ENCODE data around the gene BASP1. TPM values are rescaled to one million over a fixed set of nuclear protein-coding genes. Genes with fewer than 3 reads are reported as not detected.
"Not testable (repeated sequence)": the region's sequence is repeated elsewhere in the genome, so short reads cannot be mapped to it uniquely, and the experiment has no call there.

BASP1 gene
- total RNA-seq, 2 experiments from 2014 or later: 0.70 to 0.93 TPM

DNA sequence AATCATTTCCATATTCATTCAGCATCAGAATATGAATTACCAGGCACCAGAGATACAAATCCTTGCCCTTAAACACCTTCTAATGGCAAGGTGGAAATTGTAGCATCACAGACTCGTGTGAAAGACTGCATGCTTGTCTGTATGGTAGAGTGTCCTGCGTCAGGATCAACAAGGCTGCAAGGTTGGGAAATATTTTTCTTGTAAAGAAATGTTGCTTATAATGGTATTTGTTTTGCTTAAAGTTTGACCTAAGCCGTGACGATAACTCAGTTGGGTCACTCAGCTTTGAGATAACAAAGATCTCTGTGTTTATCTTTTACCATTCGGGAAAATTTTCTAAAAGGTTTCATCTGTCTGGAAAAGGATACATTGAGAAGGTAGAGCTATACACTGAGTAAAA is 87.6 kb downstream of the BASP1 start:
- Histone ChIP-seq H3K27ac (ENCODE audit: low read depth in 1 of 2, low read length in 2 of 2) (no peak overlapping the region), H3K4me3 (ENCODE audit: low read length) (no peak overlapping the region), H3K36me3 (ENCODE audit: insufficient read depth, low read length) (no peaks in the 10 kb centered on the region), H3K27me3 (ENCODE audit: control insufficient read depth in 1 of 2, insufficient read depth in 2 of 2, low read length in 2 of 2) (no peaks in the 10 kb centered on the region), H3K4me1 (ENCODE audit: insufficient read depth, low read length) (no peaks in the 10 kb centered on the region), H3K9me3 (ENCODE audit: control insufficient read depth in 1 of 2, insufficient read depth in 1 of 2, low read length in 2 of 2) (peaks cover 0 to 7% of the 10 kb centered on the region in 2 experiments)
- Mint-ChIP-seq H3K4me1 (ENCODE audit: low read depth) (no peaks in the 10 kb centered on the region), H3K27me3 (no peaks in the 10 kb centered on the region), H3K36me3 (ENCODE audit: low read depth) (no peaks in the 10 kb centered on the region), H3K4me3 (no peak overlapping the region), H3K27ac (no peak overlapping the region), H3K9me3 (peaks cover 3% of the 10 kb centered on the region)
- intact Hi-C loops (cut with DNase I, micrococcal nuclease): no loop called here
- CTCF ChIA-PET: no interaction called here
- no peak for ATAC-seq (ENCODE audit: poor library complexity)
- DNase-seq: no peak
- POLR2A ChIA-PET: no interaction called here
- TF ChIP-seq, protein P1, sequence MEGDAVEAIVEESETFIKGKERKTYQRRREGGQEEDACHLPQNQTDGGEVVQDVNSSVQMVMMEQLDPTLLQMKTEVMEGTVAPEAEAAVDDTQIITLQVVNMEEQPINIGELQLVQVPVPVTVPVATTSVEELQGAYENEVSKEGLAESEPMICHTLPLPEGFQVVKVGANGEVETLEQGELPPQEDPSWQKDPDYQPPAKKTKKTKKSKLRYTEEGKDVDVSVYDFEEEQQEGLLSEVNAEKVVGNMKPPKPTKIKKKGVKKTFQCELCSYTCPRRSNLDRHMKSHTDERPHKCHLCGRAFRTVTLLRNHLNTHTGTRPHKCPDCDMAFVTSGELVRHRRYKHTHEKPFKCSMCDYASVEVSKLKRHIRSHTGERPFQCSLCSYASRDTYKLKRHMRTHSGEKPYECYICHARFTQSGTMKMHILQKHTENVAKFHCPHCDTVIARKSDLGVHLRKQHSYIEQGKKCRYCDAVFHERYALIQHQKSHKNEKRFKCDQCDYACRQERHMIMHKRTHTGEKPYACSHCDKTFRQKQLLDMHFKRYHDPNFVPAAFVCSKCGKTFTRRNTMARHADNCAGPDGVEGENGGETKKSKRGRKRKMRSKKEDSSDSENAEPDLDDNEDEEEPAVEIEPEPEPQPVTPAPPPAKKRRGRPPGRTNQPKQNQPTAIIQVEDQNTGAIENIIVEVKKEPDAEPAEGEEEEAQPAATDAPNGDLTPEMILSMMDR (IDR thresholded peaks at IDR 0.05): no peak

- H3K27me3 Mint-ChIP-seq: no peaks in the 10 kb centered on the region
- H3K27ac ChIP-seq (ENCODE audit: low read depth in 1 of 2, low read length in 2 of 2): no peak overlapping the region
- no peak for DNase-seq
- no peak overlapping the region for H3K4me3 ChIP-seq (ENCODE audit: low read length)
- ChIA-PET POLR2A (no interaction called here), CTCF (no interaction called here)
- no peaks in the 10 kb centered on the region for H3K36me3 ChIP-seq (ENCODE audit: insufficient read depth, low read length)
- H3K4me1 ChIP-seq (ENCODE audit: insufficient read depth, low read length): no peaks in the 10 kb centered on the region
- H3K27me3 ChIP-seq (ENCODE audit: control insufficient read depth in 1 of 2, insufficient read depth in 2 of 2, low read length in 2 of 2): no peaks in the 10 kb centered on the region
- intact Hi-C loops (cut with DNase I, micrococcal nuclease): no loop called here
- ATAC-seq (ENCODE audit: poor library complexity): no peak
- no peak overlapping the region for H3K4me3 Mint-ChIP-seq
- TF ChIP-seq, protein P1 (IDR thresholded peaks at IDR 0.05): no peak
- H3K9me3 Mint-ChIP-seq: peaks cover 3% of the 10 kb centered on the region
- H3K36me3 Mint-ChIP-seq (ENCODE audit: low read depth): no peaks in the 10 kb centered on the region
- no peaks in the 10 kb centered on the region for H3K4me1 Mint-ChIP-seq (ENCODE audit: low read depth)
- H3K27ac Mint-ChIP-seq: no peak overlapping the region
- peaks cover 0 to 7% of the 10 kb centered on the region in 2 experiments for H3K9me3 ChIP-seq (ENCODE audit: control insufficient read depth in 1 of 2, insufficient read depth in 1 of 2, low read length in 2 of 2)
Observed at GRCh38 chr5:17305964-17306725, 88.7 kb downstream of the BASP1 start.

DNA sequence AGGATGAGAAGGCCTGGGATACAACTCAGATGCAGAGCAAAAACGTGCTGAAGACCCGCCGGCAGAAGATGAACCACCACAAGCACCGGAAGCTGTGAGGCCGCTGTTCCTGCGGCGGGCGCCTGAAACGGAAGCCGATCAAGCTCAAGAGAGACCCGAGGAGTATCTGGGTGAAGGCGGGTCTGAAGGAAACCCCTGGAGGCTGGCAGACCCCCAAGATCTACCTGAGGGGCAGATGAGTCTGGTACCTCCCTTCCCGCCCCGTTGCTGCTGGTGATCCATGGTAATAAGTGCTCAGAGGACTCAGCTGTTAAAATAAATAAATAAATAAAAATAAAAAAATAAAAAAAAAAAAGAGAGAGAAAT is 89.3 kb downstream of the BASP1 start:
- no peak overlapping the region for H3K27ac ChIP-seq (ENCODE audit: low read depth in 1 of 2, low read length in 2 of 2)
- no peak overlapping the region for H3K4me3 Mint-ChIP-seq
- peaks cover 3% of the 10 kb centered on the region for H3K9me3 Mint-ChIP-seq
- no peaks in the 10 kb centered on the region for H3K27me3 Mint-ChIP-seq
- H3K4me1 ChIP-seq (ENCODE audit: insufficient read depth, low read length): no peaks in the 10 kb centered on the region
- DNase-seq: no peak
- no peak overlapping the region for H3K27ac Mint-ChIP-seq
- no peaks in the 10 kb centered on the region for H3K4me1 Mint-ChIP-seq (ENCODE audit: low read depth)
- intact Hi-C loops (cut with DNase I, micrococcal nuclease): no loop called here
- ATAC-seq (ENCODE audit: poor library complexity): no peak
- TF ChIP-seq, protein P1 (IDR thresholded peaks at IDR 0.05): no peak
- H3K9me3 ChIP-seq (ENCODE audit: control insufficient read depth in 1 of 2, insufficient read depth in 1 of 2, low read length in 2 of 2): peaks cover 0 to 7% of the 10 kb centered on the region in 2 experiments
- H3K36me3 Mint-ChIP-seq (ENCODE audit: low read depth): no peaks in the 10 kb centered on the region
- ChIA-PET POLR2A (no interaction called here), CTCF (no interaction called here)
- no peak overlapping the region for H3K4me3 ChIP-seq (ENCODE audit: low read length)
- no peaks in the 10 kb centered on the region for H3K27me3 ChIP-seq (ENCODE audit: control insufficient read depth in 1 of 2, insufficient read depth in 2 of 2, low read length in 2 of 2)
- H3K36me3 ChIP-seq (ENCODE audit: insufficient read depth, low read length): no peaks in the 10 kb centered on the region

- intact Hi-C loops (cut with DNase I, micrococcal nuclease); H3K9me3 ChIP-seq (ENCODE audit: control insufficient read depth in 1 of 2, insufficient read depth in 1 of 2, low read length in 2 of 2); H3K27me3 Mint-ChIP-seq; H3K27ac ChIP-seq (ENCODE audit: low read depth in 1 of 2, low read length in 2 of 2); CTCF ChIA-PET; H3K36me3 ChIP-seq (ENCODE audit: insufficient read depth, low read length); H3K9me3 Mint-ChIP-seq; H3K4me1 Mint-ChIP-seq (ENCODE audit: low read depth); H3K4me3 ChIP-seq (ENCODE audit: low read length); H3K4me3 Mint-ChIP-seq; POLR2A ChIA-PET; H3K36me3 Mint-ChIP-seq (ENCODE audit: low read depth); ATAC-seq (ENCODE audit: poor library complexity); H3K27ac Mint-ChIP-seq; DNase-seq; H3K27me3 ChIP-seq (ENCODE audit: control insufficient read depth in 1 of 2, insufficient read depth in 2 of 2, low read length in 2 of 2); H3K4me1 ChIP-seq (ENCODE audit: insufficient read depth, low read length): not testable (repeated sequence)
Observed at GRCh38 chr5:17307440-17307839, 90.0 kb downstream of the BASP1 start.

Data from CD4-positive, alpha-beta T cell (primary cell).